ENCODE data around the gene CEP44.

DNA sequence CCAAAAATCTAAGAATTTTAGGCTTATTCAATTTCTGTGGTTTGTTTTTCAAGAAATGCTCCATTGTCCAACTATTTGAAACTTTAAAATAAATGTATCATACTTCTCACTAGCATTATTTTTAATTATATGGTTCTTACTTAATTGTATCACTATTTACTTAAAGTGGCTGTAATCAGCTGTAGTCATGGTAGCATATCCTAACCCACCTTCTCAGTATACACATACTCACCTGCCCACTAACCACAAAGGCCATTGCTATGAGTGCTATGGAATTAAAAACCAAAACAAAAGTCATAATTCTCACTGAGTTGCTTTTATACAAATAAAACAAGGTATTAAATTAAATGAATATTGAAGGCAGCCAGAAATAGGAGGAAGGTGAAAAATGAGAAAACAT lies 5.2 kb upstream of the CEP44 start:
- no peak for TF ChIP-seq EZH2phosphoT487 (IDR thresholded peaks at IDR 0.05; ENCODE audit: borderline replicate concordance, low read length)
- TF ChIP-seq, protein P1, sequence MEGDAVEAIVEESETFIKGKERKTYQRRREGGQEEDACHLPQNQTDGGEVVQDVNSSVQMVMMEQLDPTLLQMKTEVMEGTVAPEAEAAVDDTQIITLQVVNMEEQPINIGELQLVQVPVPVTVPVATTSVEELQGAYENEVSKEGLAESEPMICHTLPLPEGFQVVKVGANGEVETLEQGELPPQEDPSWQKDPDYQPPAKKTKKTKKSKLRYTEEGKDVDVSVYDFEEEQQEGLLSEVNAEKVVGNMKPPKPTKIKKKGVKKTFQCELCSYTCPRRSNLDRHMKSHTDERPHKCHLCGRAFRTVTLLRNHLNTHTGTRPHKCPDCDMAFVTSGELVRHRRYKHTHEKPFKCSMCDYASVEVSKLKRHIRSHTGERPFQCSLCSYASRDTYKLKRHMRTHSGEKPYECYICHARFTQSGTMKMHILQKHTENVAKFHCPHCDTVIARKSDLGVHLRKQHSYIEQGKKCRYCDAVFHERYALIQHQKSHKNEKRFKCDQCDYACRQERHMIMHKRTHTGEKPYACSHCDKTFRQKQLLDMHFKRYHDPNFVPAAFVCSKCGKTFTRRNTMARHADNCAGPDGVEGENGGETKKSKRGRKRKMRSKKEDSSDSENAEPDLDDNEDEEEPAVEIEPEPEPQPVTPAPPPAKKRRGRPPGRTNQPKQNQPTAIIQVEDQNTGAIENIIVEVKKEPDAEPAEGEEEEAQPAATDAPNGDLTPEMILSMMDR (conservative IDR thresholded peaks at IDR 0.05; ENCODE audit: low read depth, low read length): no peak
- no peak for TF ChIP-seq EZH2 (IDR thresholded peaks at IDR 0.05; ENCODE audit: low read length, unreplicated experiment)
